OCI-LY7 (cell line): ENCODE data around the gene ZFHX3. TPM values are rescaled to one million over a fixed set of nuclear protein-coding genes. Genes with fewer than 3 reads are reported as not detected.

Experiments
- BruUV-seq: library from RNA; stranded (reverse); fragments of 400-500 nt; replicated peaks from 2 replicates; lab custom pipeline; 2021; lab: Mats Ljungman, UMichigan
- CTCF ChIA-PET: fragments of 300-600 bp; sonication (Branson Sonifier 250); formaldehyde crosslinking; loops from one replicate; lab custom pipeline; 2022; ENCODE audit warnings: antibody characterized with exemption; ENCODE audit not compliant: unreplicated experiment; lab: Charles Lee
- POLR2A ChIA-PET: fragments of 300-600 bp; sonication (Branson Sonifier 250); formaldehyde crosslinking; loops from one replicate; lab custom pipeline; 2022; ENCODE audit warnings: antibody characterized with exemption; lab: Charles Lee
- DNase-seq: peaks from one replicate; pipeline ENCODE4 v3.0.0-alpha.2; 2015; ENCODE audit warnings: low spot score
- H2AFZ ChIP-seq: fragments of 200-600 bp; sonication (generic), shearing (Covaris generic); 2 replicates; pipeline ENCODE4 v1.6.1; 2014; ENCODE audit warnings: mild to moderate bottlenecking, antibody characterized with exemption, low read length, moderate library complexity
- H3K27ac ChIP-seq: fragments of 200-600 bp; sonication (generic); 2 replicates; pipeline ENCODE4 v1.5.1; 2014; ENCODE audit warnings: mixed run types, low read depth, mild to moderate bottlenecking, moderate library complexity, low read length, inconsistent platforms; ENCODE audit not compliant: poor library complexity, severe bottlenecking
- H3K36me3 ChIP-seq: fragments of 200-600 bp; sonication (generic); 2 replicates; pipeline ENCODE4 v1.6.1; 2014; ENCODE audit warnings: mild to moderate bottlenecking, antibody characterized with exemption, low read length, moderate library complexity, mixed read lengths; ENCODE audit not compliant: insufficient read depth
- H3K4me1 ChIP-seq: fragments of 200-600 bp; sonication (generic); 2 replicates; pipeline ENCODE4 v1.5.1; 2014; ENCODE audit warnings: mild to moderate bottlenecking, low read length; ENCODE audit not compliant: insufficient read depth, poor library complexity, severe bottlenecking
- H3K4me2 ChIP-seq: fragments of 200-600 bp; sonication (generic); 2 replicates; pipeline ENCODE4 v1.6.1; 2014; ENCODE audit warnings: mild to moderate bottlenecking, low read length
- H3K4me3 ChIP-seq: fragments of 200-600 bp; sonication (generic); 2 replicates; pipeline ENCODE4 v1.5.1; 2014; ENCODE audit warnings: mild to moderate bottlenecking, low read depth, low read length; ENCODE audit not compliant: poor library complexity, severe bottlenecking
- H3K79me2 ChIP-seq: fragments of 200-600 bp; sonication (generic); 2 replicates; pipeline ENCODE4 v1.6.1; 2016; ENCODE audit warnings: low read depth, mild to moderate bottlenecking, low read length, moderate library complexity, mixed read lengths; ENCODE audit not compliant: insufficient read depth
- H3K9me2 ChIP-seq: fragments of 200-600 bp; sonication (generic); 2 replicates; pipeline ENCODE4 v1.6.1; 2016; ENCODE audit warnings: mild to moderate bottlenecking, low read length, mixed read lengths; ENCODE audit not compliant: insufficient read depth
- H3K9me3 ChIP-seq: fragments of 200-600 bp; sonication (generic); 2 replicates; pipeline ENCODE4 v1.6.1; 2014; ENCODE audit warnings: mild to moderate bottlenecking, mixed run types, low read length, mixed read lengths
- H4K20me1 ChIP-seq: fragments of 200-600 bp; sonication (generic); 2 replicates; pipeline ENCODE4 v1.6.1; 2014; ENCODE audit warnings: mild to moderate bottlenecking, antibody characterized with exemption, low read length, moderate library complexity, mixed read lengths; ENCODE audit not compliant: insufficient read depth
- CTCF ChIP-seq: fragments of 200-600 bp; sonication (generic); conservative IDR thresholded peaks from 2 replicates; pipeline ENCODE4 v1.5.1; 2014; ENCODE audit warnings: mild to moderate bottlenecking, antibody characterized with exemption, low read length, moderate library complexity, mixed read lengths
- EZH2phosphoT487 ChIP-seq: fragments of 200-600 bp; sonication (generic); IDR thresholded peaks from 2 replicates; pipeline ENCODE4 v1.6.1; 2018; ENCODE audit warnings: low read depth, borderline replicate concordance, mild to moderate bottlenecking, mixed run types, antibody characterized with exemption, low read length, moderate library complexity, mixed read lengths
- intact Hi-C: fragments of 100-400 bp; cut with micrococcal nuclease; formaldehyde crosslinking; loops from one replicate; pipeline ENCODE4 v1.10.0; 2022; ENCODE audit not compliant: unreplicated experiment
- total RNA-seq, 2 experiments: library from RNA; depleted of rRNA in 1 of 2; stranded (reverse); fragments of >200 nt in 1 of 2; shearing (Covaris generic) in 1 of 2; gene quantifications; 2 replicates each; pipeline ENCODE4 v1.2.3, GENCODE V29; 2014 to 2022

The ZFHX3 gene
- total RNA-seq, 2 experiments from 2014 or later: 1.3 to 6.2 TPM

GRCh38 chr16:72783716-72784318, 264.1 kb downstream of the ZFHX3 start:
- Histone ChIP-seq H3K27ac (no peak overlapping the region), H3K79me2 (no peaks in the 10 kb centered on the region), H2AFZ (no peak overlapping the region), H3K4me1 (no peaks in the 10 kb centered on the region), H3K36me3 (no peaks in the 10 kb centered on the region), H4K20me1 (no peaks in the 10 kb centered on the region), H3K4me3 (no peak overlapping the region), H3K9me3 (no peaks in the 10 kb centered on the region), H3K9me2 (no peaks in the 10 kb centered on the region), H3K4me2 (no peak overlapping the region)
- DNase-seq: no peak
- ChIA-PET POLR2A (interaction anchor here (0.6 to 0.8 kb wide), 2 partner anchors 17 to 993 kb away, joined by 3 read pairs; no protein-coding TSS in a partner anchor), CTCF (no interaction called here)
- intact Hi-C loops: no loop called here
- TF ChIP-seq EZH2phosphoT487: no peak
- no peak for TF ChIP-seq CTCF
- BruUV-seq: no TSS peak

GRCh38 chr16:72769876-72770275, 278.1 kb downstream of the ZFHX3 start:
- intact Hi-C loops: no loop called here
- no peak for DNase-seq
- H3K4me3 ChIP-seq: no peak overlapping the region
- H3K27ac ChIP-seq: no peak overlapping the region
- no peaks in the 10 kb centered on the region for H3K79me2 ChIP-seq
- no peaks in the 10 kb centered on the region for H3K9me3 ChIP-seq
- no peaks in the 10 kb centered on the region for H3K4me1 ChIP-seq
- H3K4me2 ChIP-seq: no peak overlapping the region
- no peaks in the 10 kb centered on the region for H4K20me1 ChIP-seq
- no peak overlapping the region for H2AFZ ChIP-seq
- no TSS peak for BruUV-seq
- no peaks in the 10 kb centered on the region for H3K9me2 ChIP-seq
- H3K36me3 ChIP-seq: no peaks in the 10 kb centered on the region
- CTCF ChIA-PET: no interaction called here
- POLR2A ChIA-PET: no interaction called here
- no peak for TF ChIP-seq CTCF

- H3K4me2 ChIP-seq: no peak overlapping the region
- no peaks in the 10 kb centered on the region for H3K79me2 ChIP-seq
- no peak overlapping the region for H3K4me3 ChIP-seq
- intact Hi-C loops: no loop called here
- no peak overlapping the region for H2AFZ ChIP-seq
- no peaks in the 10 kb centered on the region for H3K4me1 ChIP-seq
- no peak for DNase-seq
- ChIA-PET POLR2A (no interaction called here), CTCF (no interaction called here)
- no peaks in the 10 kb centered on the region for H3K36me3 ChIP-seq
- H3K9me3 ChIP-seq: no peaks in the 10 kb centered on the region
- no peaks in the 10 kb centered on the region for H4K20me1 ChIP-seq
- H3K27ac ChIP-seq: no peak overlapping the region
- no TSS peak for BruUV-seq
- TF ChIP-seq EZH2phosphoT487 (no peak), CTCF (no peak)
- no peaks in the 10 kb centered on the region for H3K9me2 ChIP-seq
These were observed 279.3 kb downstream of the ZFHX3 start for GRCh38 chr16:72768591-72768990.
